Posterior cingulate gyrus (tissue), 11 donors: ENCODE results near the gene PBXIP1.
"Not testable (repeated sequence)": the region's sequence is repeated elsewhere in the genome, so short reads cannot be mapped to it uniquely, and the experiment has no call there.

Source experiments
- DNase-seq, 10 donors: peaks; one replicate each; pipeline versions ENCODE4 v3.0.0 to v3.0.0-alpha.2; 2020 to 2021; ENCODE audit warnings: mixed read lengths in 3 of 10
- intact Hi-C: fragments of 100-400 bp; cut with DNase I; formaldehyde crosslinking; loops from one replicate; pipeline ENCODE4 v1.15.1; 2023

PBXIP1 gene

GRCh38 chr1:154995301-154995983 is 39.5 kb upstream of the PBXIP1 start:
- intact Hi-C loops: loop anchor here (5.0 kb wide), 1 partner anchor 33 kb away; the partner anchor contains the start of gene PYGO2
- DNase-seq: peak in 2 of 10 donors; percentile 31 to 54

GRCh38 chr1:154994591-154994990 is 38.7 kb upstream of the PBXIP1 start:
- peak in 2 of 10 donors; percentile 20 to 35 for DNase-seq
- intact Hi-C loops: no loop called here

- intact Hi-C loops: no loop called here
- no peak for DNase-seq
Measured at GRCh38 chr1:154994269-154994587, 38.3 kb upstream of the PBXIP1 start.

GRCh38 chr1:154993572-154994268 is 37.8 kb upstream of the PBXIP1 start, which contains the start of gene LENEP:
LENEP (plus strand) TSS chr1:154993586; CDS start chr1:154993608, 22 bp downstream.
- intact Hi-C loops: no loop called here
- peak in 3 of 10 donors; percentile 8 to 72 (median 55) for DNase-seq

- peak in 3 of 10 donors; percentile 9 to 37 (median 34) for DNase-seq
- intact Hi-C loops: no loop called here
Measured at GRCh38 chr1:154992721-154993571, 37.0 kb upstream of the PBXIP1 start.

- DNase-seq: peak in 3 of 10 donors; percentile 20 to 64 (median 37)
- intact Hi-C loops: no loop called here
Measured at GRCh38 chr1:154990276-154990675, 34.4 kb upstream of the PBXIP1 start.

GRCh38 chr1:154989195-154989860 is 33.4 kb upstream of the PBXIP1 start:
- peak in 1 of 10 donors; percentile 12 for DNase-seq
- intact Hi-C loops: no loop called here

- peak in 2 of 10 donors; percentile 37 to 55 for DNase-seq
- intact Hi-C loops: no loop called here
Measured at GRCh38 chr1:154988058-154988954, 32.4 kb upstream of the PBXIP1 start.

- DNase-seq: peak in 1 of 10 donors; percentile 10
- intact Hi-C loops: no loop called here
Measured at GRCh38 chr1:154987326-154987725, 31.4 kb upstream of the PBXIP1 start.

- DNase-seq, intact Hi-C loops: not testable (repeated sequence)
Measured at GRCh38 chr1:154986736-154987135, 30.8 kb upstream of the PBXIP1 start.

- intact Hi-C loops: no loop called here
- peak in 2 of 10 donors; percentile 55 to 67 for DNase-seq
Measured at GRCh38 chr1:154983776-154984466, 28.0 kb upstream of the PBXIP1 start.

GRCh38 chr1:154982897-154983648 is 27.2 kb upstream of the PBXIP1 start, which contains the start of gene FLAD1:
FLAD1 (plus strand) TSS chr1:154983344; CDS start chr1:154983695, 351 bp downstream.
- DNase-seq: peak; percentile 92 to 99 (median 94)
- intact Hi-C loops: no loop called here

GRCh38 chr1:154982341-154982740 is 26.4 kb upstream of the PBXIP1 start:
- DNase-seq: no peak
- intact Hi-C loops: no loop called here

GRCh38 chr1:154978360-154978759 is 22.5 kb upstream of the PBXIP1 start:
- no peak for DNase-seq
- intact Hi-C loops: loop anchor here (10.0 kb wide), 1 partner anchor 424 kb away; the partner anchor contains the start of gene UBE2Q1

GRCh38 chr1:154977762-154978161 is 21.9 kb upstream of the PBXIP1 start:
- not testable (repeated sequence) for DNase-seq
- intact Hi-C loops: loop anchor here (10.0 kb wide), 1 partner anchor 423 kb away; the partner anchor contains the start of gene UBE2Q1

GRCh38 chr1:154975409-154976059 is 19.6 kb upstream of the PBXIP1 start:
- intact Hi-C loops: loop anchor here (10.0 kb wide), 1 partner anchor 421 kb away; the partner anchor contains the start of gene UBE2Q1
- DNase-seq: peak in 2 of 10 donors; percentile 71 to 79
